H9 (cell line): ENCODE data around the gene LRRC34. TPM values are rescaled to one million over a fixed set of nuclear protein-coding genes. Genes with fewer than 3 reads are reported as not detected.

Source experiments
- DNase-seq: peaks from one replicate; pipeline ENCODE4 v3.0.0-alpha.2; 2017
- H2AFZ ChIP-seq: one replicate; pipeline ENCODE4 v1.6.1; 2013; ENCODE audit warnings: mild to moderate bottlenecking, low read length, control low read depth, moderate library complexity
- H2AK5ac ChIP-seq: 2 replicates; pipeline ENCODE4 v1.6.1; 2013; ENCODE audit warnings: low read length, control low read depth, mixed read lengths; ENCODE audit not compliant: insufficient read length
- H2BK120ac ChIP-seq: one replicate; pipeline ENCODE4 v1.6.1; 2013; ENCODE audit warnings: low read depth, mild to moderate bottlenecking, low read length, control low read depth, inconsistent platforms; ENCODE audit not compliant: poor library complexity, severe bottlenecking
- H2BK12ac ChIP-seq: 2 replicates; pipeline ENCODE4 v1.6.1; 2013; ENCODE audit warnings: low read length, control low read depth, mixed read lengths, low read depth; ENCODE audit not compliant: insufficient read length
- H2BK15ac ChIP-seq: 2 replicates; pipeline ENCODE4 v1.6.1; 2013; ENCODE audit warnings: low read depth, low read length, control low read depth
- H2BK20ac ChIP-seq: one replicate; pipeline ENCODE4 v1.6.1; 2013; ENCODE audit warnings: low read depth, mild to moderate bottlenecking, low read length, control low read depth, inconsistent platforms; ENCODE audit not compliant: poor library complexity, severe bottlenecking
- H2BK5ac ChIP-seq: 2 replicates; pipeline ENCODE4 v1.6.1; 2013; ENCODE audit warnings: low read length, control low read depth, mixed read lengths; ENCODE audit not compliant: insufficient read length
- H3K14ac ChIP-seq: 2 replicates; pipeline ENCODE4 v1.6.1; 2013; ENCODE audit warnings: low read length, control low read depth; ENCODE audit not compliant: insufficient read depth
- H3K18ac ChIP-seq: 2 replicates; pipeline ENCODE4 v1.6.1; 2013; ENCODE audit warnings: low read depth, mild to moderate bottlenecking, mixed read lengths, low read length, control low read depth; ENCODE audit not compliant: insufficient read length
- H3K23ac ChIP-seq: 2 replicates; pipeline ENCODE4 v1.6.1; 2013; ENCODE audit warnings: low read length, control low read depth, mixed read lengths, low read depth; ENCODE audit not compliant: insufficient read length
- H3K23me2 ChIP-seq: 2 replicates; pipeline ENCODE4 v1.6.1; 2013; ENCODE audit warnings: low read depth, mild to moderate bottlenecking, mixed read lengths, low read length, control low read depth; ENCODE audit not compliant: insufficient read length, poor library complexity, severe bottlenecking
- H3K27ac ChIP-seq: 2 replicates; pipeline ENCODE4 v1.5.1; 2013; ENCODE audit warnings: low read length, control low read depth, mixed read lengths, low read depth; ENCODE audit not compliant: insufficient read length
- H3K27me3 ChIP-seq: 2 replicates; pipeline ENCODE4 v1.6.1; 2013; ENCODE audit warnings: low read length, control low read depth, inconsistent platforms; ENCODE audit not compliant: insufficient read depth
- H3K4ac ChIP-seq: 2 replicates; pipeline ENCODE4 v1.6.1; 2013; ENCODE audit warnings: low read depth, mild to moderate bottlenecking, control low read depth, inconsistent platforms, low read length, moderate library complexity
- H3K4me1 ChIP-seq: 2 replicates; pipeline ENCODE4 v1.6.1; 2013; ENCODE audit warnings: low read length, control low read depth, inconsistent platforms; ENCODE audit not compliant: insufficient read depth
- H3K4me2 ChIP-seq: 2 replicates; pipeline ENCODE4 v1.6.1; 2013; ENCODE audit warnings: low read length, control low read depth, mixed read lengths; ENCODE audit not compliant: insufficient read length, insufficient read depth
- H3K56ac ChIP-seq: 2 replicates; pipeline ENCODE4 v1.6.1; 2013; ENCODE audit warnings: low read depth, mild to moderate bottlenecking, mixed read lengths, low read length, control low read depth; ENCODE audit not compliant: insufficient read length
- H3K79me1 ChIP-seq: 2 replicates; pipeline ENCODE4 v1.6.1; 2013; ENCODE audit warnings: low read depth, mild to moderate bottlenecking, moderate library complexity, low read length, control low read depth, inconsistent platforms; ENCODE audit not compliant: insufficient read depth, poor library complexity, severe bottlenecking
- H3K79me2 ChIP-seq: 2 replicates; pipeline ENCODE4 v1.6.1; 2013; ENCODE audit warnings: low read length, control low read depth, inconsistent platforms; ENCODE audit not compliant: insufficient read depth
- H3K9ac ChIP-seq: 2 replicates; pipeline ENCODE4 v1.6.1; 2013; ENCODE audit warnings: low read length, control low read depth, mixed read lengths; ENCODE audit not compliant: insufficient read length; ENCODE audit errors: extremely low read depth
- H3K9me3 ChIP-seq: one replicate; pipeline ENCODE4 v1.6.1; 2013; ENCODE audit warnings: low read depth, low read length, inconsistent platforms; ENCODE audit not compliant: control insufficient read depth
- H3T11ph ChIP-seq: one replicate; pipeline ENCODE4 v1.6.1; 2013; ENCODE audit warnings: mild to moderate bottlenecking, low read length, control low read depth, inconsistent platforms
- H4K20me1 ChIP-seq: one replicate; pipeline ENCODE4 v1.6.1; 2013; ENCODE audit not compliant: control insufficient read depth, insufficient read length, insufficient read depth
- H4K5ac ChIP-seq: 2 replicates; pipeline ENCODE4 v1.6.1; 2013; ENCODE audit warnings: low read depth, mild to moderate bottlenecking, mixed read lengths, low read length, control low read depth; ENCODE audit not compliant: insufficient read length
- H4K8ac ChIP-seq: replicated peaks from 2 replicates; pipeline ENCODE4 v1.6.1; 2013; ENCODE audit warnings: low read length, control low read depth, mixed read lengths, low read depth; ENCODE audit not compliant: insufficient read length
- H4K91ac ChIP-seq: 2 replicates; pipeline ENCODE4 v1.6.1; 2013; ENCODE audit warnings: low read depth, mild to moderate bottlenecking, moderate library complexity, mixed read lengths, low read length, control low read depth; ENCODE audit not compliant: insufficient read length
- H3K27ac Mint-ChIP-seq, 3 experiments: 2 replicates in 2 of 3; 3 replicates in 1 of 3; pipeline ENCODE4 v1.8.0; 2020 to 2021; ENCODE audit warnings: mixed read lengths in 3 of 3, mild to moderate bottlenecking in 1 of 3, moderate library complexity in 1 of 3
- H3K27me3 Mint-ChIP-seq: 2 replicates; pipeline ENCODE4 v1.8.0; 2021; ENCODE audit warnings: low read depth, mild to moderate bottlenecking, moderate library complexity, mixed read lengths
- H3K36me3 Mint-ChIP-seq, 3 experiments: 2 replicates in 2 of 3; 3 replicates in 1 of 3; pipeline ENCODE4 v1.8.0; 2020 to 2021; ENCODE audit warnings: low read depth in 3 of 3, mixed read lengths in 3 of 3; ENCODE audit not compliant: insufficient read depth in 1 of 3
- H3K4me1 Mint-ChIP-seq, 2 experiments: 2 replicates each; pipeline ENCODE4 v1.8.0; 2020; ENCODE audit warnings: mixed read lengths in 2 of 2
- H3K4me3 Mint-ChIP-seq, 2 experiments: 2 replicates in 1 of 2; 3 replicates in 1 of 2; pipeline ENCODE4 v1.8.0; 2020 to 2021; ENCODE audit warnings: mild to moderate bottlenecking in 2 of 2, mixed read lengths in 2 of 2, moderate library complexity in 1 of 2
- H3K9me3 Mint-ChIP-seq, 2 experiments: 2 replicates in 1 of 2; 3 replicates in 1 of 2; pipeline ENCODE4 v1.8.0; 2020; ENCODE audit warnings: mild to moderate bottlenecking in 2 of 2, mixed read lengths in 2 of 2, moderate library complexity in 1 of 2
- CTCF ChIP-seq: fragments of 200-600 bp; sonication (generic); conservative IDR thresholded peaks from 3 replicates; pipeline ENCODE4 v1.8.0; 2021; ENCODE audit warnings: antibody characterized with exemption, mild to moderate bottlenecking
- WGBS: extraction: QIAGEN DNeasy Blood & Tissue Kit; methylation state at CpG from one replicate; pipeline ENCODE4 v1.1.7; 2013; ENCODE audit warnings: missing lambda C conversion rate, low lambda C conversion rate, mixed read lengths; ENCODE audit not compliant: insufficient read length; ENCODE audit errors: extremely low coverage; 5-methylcytosine and 5-hydroxymethylcytosine counted together
- total RNA-seq: library from RNA; stranded (reverse); gene quantifications from 2 replicates; pipeline ENCODE4 v1.2.1, GENCODE V29; 2021

Gene LRRC34
- total RNA-seq, 1 experiment from 2014 or later: 4.6 TPM

DNA sequence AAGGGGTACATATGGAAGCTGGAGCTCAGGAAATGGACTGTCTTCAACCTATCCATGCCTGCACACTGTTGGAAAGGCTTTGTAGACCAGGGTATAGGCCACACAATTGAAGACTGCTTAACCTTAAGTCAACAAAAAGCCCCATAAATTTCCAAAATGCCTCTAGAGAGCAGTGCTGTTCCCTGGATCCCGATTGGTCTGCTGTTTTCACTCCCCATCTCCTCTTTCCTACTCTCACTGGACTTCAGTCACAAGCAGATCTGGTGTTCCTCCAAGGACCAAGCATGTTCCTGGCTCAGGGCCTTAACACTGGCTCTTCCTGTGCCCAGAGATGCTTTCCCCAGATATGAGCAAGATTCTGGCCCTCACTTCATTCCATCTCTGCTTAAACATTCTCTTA is 22.8 kb upstream of the LRRC34 start:
- H2BK120ac ChIP-seq: no peak overlapping the region
- Mint-ChIP-seq H3K27me3 (no peaks in the 10 kb centered on the region), H3K27ac (peak overlapping the region in 1 of 3 experiments; percentile 73; a peak in 1 of 7 replicates), H3K9me3 (no peaks in the 10 kb centered on the region), H3K4me3 (no peak overlapping the region), H3K36me3 (no peaks in the 10 kb centered on the region), H3K4me1 (peaks cover 7 to 11% of the 10 kb centered on the region in 2 experiments)
- no peak overlapping the region for H2BK5ac ChIP-seq
- H4K20me1 ChIP-seq: no peaks in the 10 kb centered on the region
- no peak overlapping the region for H3K9ac ChIP-seq
- no peak for DNase-seq
- no peaks in the 10 kb centered on the region for H3K79me1 ChIP-seq
- no peaks in the 10 kb centered on the region for H3K27me3 ChIP-seq
- no peak overlapping the region for H3K14ac ChIP-seq
- no peak overlapping the region for H4K8ac ChIP-seq
- H3K4me1 ChIP-seq: no peaks in the 10 kb centered on the region
- H3K27ac ChIP-seq: no peak overlapping the region
- no peak overlapping the region for H3T11ph ChIP-seq
- no peak overlapping the region for H3K56ac ChIP-seq
- H2BK20ac ChIP-seq: no peak overlapping the region
- no peak overlapping the region for H4K91ac ChIP-seq
- H4K5ac ChIP-seq: no peak overlapping the region
- H2AFZ ChIP-seq: no peak overlapping the region
- no peak overlapping the region for H3K18ac ChIP-seq
- no peaks in the 10 kb centered on the region for H3K23me2 ChIP-seq
- no peak for TF ChIP-seq CTCF
- H2BK12ac ChIP-seq: no peak overlapping the region
- WGBS: no CpG with 5 or more reads among the region's 1 CpG
- H2AK5ac ChIP-seq: no peak overlapping the region
- H3K4ac ChIP-seq: no peak overlapping the region
- H2BK15ac ChIP-seq: no peak overlapping the region
- H3K9me3 ChIP-seq: no peaks in the 10 kb centered on the region
- H3K79me2 ChIP-seq: no peaks in the 10 kb centered on the region
- H3K23ac ChIP-seq: no peak overlapping the region
- no peak overlapping the region for H3K4me2 ChIP-seq
